IgD-negative memory B cell (primary cell): ENCODE results near the gene SGSH. TPM values are rescaled to one million over a fixed set of nuclear protein-coding genes. Genes with fewer than 3 reads are reported as not detected.

Experiments used
- polyA plus RNA-seq: library from polyadenylated mRNA; unstranded; fragments of 300-500 nt; fragmentation: Illumina TruSeq; gene quantifications from one replicate; pipeline ENCODE4 v1.2.3, GENCODE V29; 2021

The SGSH gene
- polyA plus RNA-seq, 1 donor from 2014 or later: 31.6 TPM

Other genes with a start within 250 kb of the SGSH start
- 1.7 TPM for gene TBC1D16, start 184.5 kb downstream of the SGSH start, polyA plus RNA-seq
- gene CCDC40, start 183.7 kb downstream of the SGSH start, polyA plus RNA-seq: not detected
- gene GAA, start 118.8 kb downstream of the SGSH start, polyA plus RNA-seq: 11.3 TPM
- 71.0 TPM for gene EIF4A3, start 73.2 kb downstream of the SGSH start, polyA plus RNA-seq
- gene CARD14, start 50.3 kb downstream of the SGSH start, polyA plus RNA-seq: not detected
- gene SLC26A11, start 94 bp upstream of the SGSH start, polyA plus RNA-seq: 2.7 TPM
- gene RNF213, start 40.5 kb upstream of the SGSH start, polyA plus RNA-seq: 26.2 TPM
- gene ENDOV, start 194.8 kb upstream of the SGSH start, polyA plus RNA-seq: 11.6 TPM